ENCODE results near the gene SPINK6. TPM values are rescaled to one million over a fixed set of nuclear protein-coding genes. Genes with fewer than 3 reads are reported as not detected.

Gene SPINK6
- total and polyA plus RNA-seq, 2 donors = 1.2 to 9.9 TPM

GRCh38 chr5:148209151-148209770 is 6.4 kb downstream of the SPINK6 start:
- Histone ChIP-seq H3K27ac (ENCODE audit: low read depth in 1 of 2, low read length in 1 of 2) (no peak overlapping the region), H3K4me1 (ENCODE audit: control insufficient read depth in 2 of 2, insufficient read depth in 2 of 2, low read length in 2 of 2) (no peaks in the 10 kb centered on the region), H3K4me3 (ENCODE audit: low read length in 2 of 2) (no peak overlapping the region), H3K36me3 (ENCODE audit: control insufficient read depth in 2 of 2, insufficient read depth in 2 of 2, low read length in 1 of 2) (no peaks in the 10 kb centered on the region), H3K9me3 (ENCODE audit: control insufficient read depth in 2 of 2, insufficient read depth in 1 of 2, low read length in 1 of 2) (no peaks in the 10 kb centered on the region), H3K27me3 (ENCODE audit: control insufficient read depth in 2 of 2, insufficient read depth in 1 of 2, low read length in 1 of 2) (no peaks in the 10 kb centered on the region)
- no peak for DNase-seq (ENCODE audit: low read depth in 6 of 9, low spot score in 9 of 9)
- WGBS = 76% methylated on average over 3 of the region's 3 CpGs

GRCh38 chr5:148214665-148215185 is 11.9 kb downstream of the SPINK6 start:
- Histone ChIP-seq H3K36me3 (ENCODE audit: control insufficient read depth in 2 of 2, insufficient read depth in 2 of 2, low read length in 1 of 2) (no peaks in the 10 kb centered on the region), H3K4me3 (ENCODE audit: low read length in 2 of 2) (no peak overlapping the region), H3K27ac (ENCODE audit: low read depth in 1 of 2, low read length in 1 of 2) (no peak overlapping the region), H3K9me3 (ENCODE audit: control insufficient read depth in 2 of 2, insufficient read depth in 1 of 2, low read length in 1 of 2) (no peaks in the 10 kb centered on the region), H3K27me3 (ENCODE audit: control insufficient read depth in 2 of 2, insufficient read depth in 1 of 2, low read length in 1 of 2) (no peaks in the 10 kb centered on the region), H3K4me1 (ENCODE audit: control insufficient read depth in 2 of 2, insufficient read depth in 2 of 2, low read length in 2 of 2) (no peaks in the 10 kb centered on the region)
- 95% methylated on average over 1 of the region's 1 CpG for WGBS
- DNase-seq (ENCODE audit: low read depth in 6 of 9, low spot score in 9 of 9) = no peak

- DNase-seq (ENCODE audit: low read depth in 6 of 9, low spot score in 9 of 9) = no peak
- H3K27me3 ChIP-seq (ENCODE audit: control insufficient read depth in 2 of 2, insufficient read depth in 1 of 2, low read length in 1 of 2) = no peaks in the 10 kb centered on the region
- WGBS = 81% methylated on average over 6 of the region's 6 CpGs
- H3K27ac ChIP-seq (ENCODE audit: low read depth in 1 of 2, low read length in 1 of 2) = no peak overlapping the region
- no peaks in the 10 kb centered on the region for H3K4me1 ChIP-seq (ENCODE audit: control insufficient read depth in 2 of 2, insufficient read depth in 2 of 2, low read length in 2 of 2)
- H3K9me3 ChIP-seq (ENCODE audit: control insufficient read depth in 2 of 2, insufficient read depth in 1 of 2, low read length in 1 of 2) = no peaks in the 10 kb centered on the region
- no peaks in the 10 kb centered on the region for H3K36me3 ChIP-seq (ENCODE audit: control insufficient read depth in 2 of 2, insufficient read depth in 2 of 2, low read length in 1 of 2)
- H3K4me3 ChIP-seq (ENCODE audit: low read length in 2 of 2) = no peak overlapping the region
Measured at GRCh38 chr5:148221508-148221907, 18.7 kb downstream of the SPINK6 start.

- Histone ChIP-seq H3K36me3 (ENCODE audit: control insufficient read depth in 2 of 2, insufficient read depth in 2 of 2, low read length in 1 of 2) (no peaks in the 10 kb centered on the region), H3K27me3 (ENCODE audit: control insufficient read depth in 2 of 2, insufficient read depth in 1 of 2, low read length in 1 of 2) (no peaks in the 10 kb centered on the region), H3K9me3 (ENCODE audit: control insufficient read depth in 2 of 2, insufficient read depth in 1 of 2, low read length in 1 of 2) (no peaks in the 10 kb centered on the region), H3K4me1 (ENCODE audit: control insufficient read depth in 2 of 2, insufficient read depth in 2 of 2, low read length in 2 of 2) (no peaks in the 10 kb centered on the region), H3K27ac (ENCODE audit: low read depth in 1 of 2, low read length in 1 of 2) (no peak overlapping the region), H3K4me3 (ENCODE audit: low read length in 2 of 2) (no peak overlapping the region)
- DNase-seq (ENCODE audit: low read depth in 6 of 9, low spot score in 9 of 9) = no peak
- WGBS = 87% methylated on average over 2 of the region's 2 CpGs
Measured at GRCh38 chr5:148224117-148224742, 21.4 kb downstream of the SPINK6 start.

- Histone ChIP-seq H3K9me3 (ENCODE audit: control insufficient read depth in 2 of 2, insufficient read depth in 1 of 2, low read length in 1 of 2) (no peaks in the 10 kb centered on the region), H3K36me3 (ENCODE audit: control insufficient read depth in 2 of 2, insufficient read depth in 2 of 2, low read length in 1 of 2) (no peaks in the 10 kb centered on the region), H3K27ac (ENCODE audit: low read depth in 1 of 2, low read length in 1 of 2) (no peak overlapping the region), H3K27me3 (ENCODE audit: control insufficient read depth in 2 of 2, insufficient read depth in 1 of 2, low read length in 1 of 2) (no peaks in the 10 kb centered on the region), H3K4me3 (ENCODE audit: low read length in 2 of 2) (no peak overlapping the region), H3K4me1 (ENCODE audit: control insufficient read depth in 2 of 2, insufficient read depth in 2 of 2, low read length in 2 of 2) (no peaks in the 10 kb centered on the region)
- no peak for DNase-seq (ENCODE audit: low read depth in 6 of 9, low spot score in 9 of 9)
- WGBS = 94% methylated on average over 3 of the region's 3 CpGs
Measured at GRCh38 chr5:148228392-148228984, 25.6 kb downstream of the SPINK6 start.

- Histone ChIP-seq H3K4me1 (ENCODE audit: control insufficient read depth in 2 of 2, insufficient read depth in 2 of 2, low read length in 2 of 2) (no peaks in the 10 kb centered on the region), H3K9me3 (ENCODE audit: control insufficient read depth in 2 of 2, insufficient read depth in 1 of 2, low read length in 1 of 2) (no peaks in the 10 kb centered on the region), H3K27ac (ENCODE audit: low read depth in 1 of 2, low read length in 1 of 2) (no peak overlapping the region), H3K36me3 (ENCODE audit: control insufficient read depth in 2 of 2, insufficient read depth in 2 of 2, low read length in 1 of 2) (no peaks in the 10 kb centered on the region), H3K4me3 (ENCODE audit: low read length in 2 of 2) (no peak overlapping the region), H3K27me3 (ENCODE audit: control insufficient read depth in 2 of 2, insufficient read depth in 1 of 2, low read length in 1 of 2) (no peaks in the 10 kb centered on the region)
- DNase-seq (ENCODE audit: low read depth in 6 of 9, low spot score in 9 of 9) = no peak
Measured at GRCh38 chr5:148229840-148230239, 27.0 kb downstream of the SPINK6 start.

GRCh38 chr5:148230240-148230639 is 27.4 kb downstream of the SPINK6 start:
- Histone ChIP-seq H3K4me1 (ENCODE audit: control insufficient read depth in 2 of 2, insufficient read depth in 2 of 2, low read length in 2 of 2) (no peaks in the 10 kb centered on the region), H3K27ac (ENCODE audit: low read depth in 1 of 2, low read length in 1 of 2) (no peak overlapping the region)

GRCh38 chr5:148237785-148238417 is 35.1 kb downstream of the SPINK6 start:
- Histone ChIP-seq H3K27me3 (ENCODE audit: control insufficient read depth in 2 of 2, insufficient read depth in 1 of 2, low read length in 1 of 2) (no peaks in the 10 kb centered on the region), H3K4me1 (ENCODE audit: control insufficient read depth in 2 of 2, insufficient read depth in 2 of 2, low read length in 2 of 2) (no peaks in the 10 kb centered on the region), H3K9me3 (ENCODE audit: control insufficient read depth in 2 of 2, insufficient read depth in 1 of 2, low read length in 1 of 2) (no peaks in the 10 kb centered on the region), H3K27ac (ENCODE audit: low read depth in 1 of 2, low read length in 1 of 2) (no peak overlapping the region), H3K36me3 (ENCODE audit: control insufficient read depth in 2 of 2, insufficient read depth in 2 of 2, low read length in 1 of 2) (no peaks in the 10 kb centered on the region), H3K4me3 (ENCODE audit: low read length in 2 of 2) (no peak overlapping the region)
- WGBS = 76% methylated on average over 4 of the region's 4 CpGs
- no peak for DNase-seq (ENCODE audit: low read depth in 6 of 9, low spot score in 9 of 9)

More at GRCh38 chr5:148230240-148230639, 27.4 kb downstream of the SPINK6 start:
- no peak overlapping the region for H3K4me3 ChIP-seq (ENCODE audit: low read length in 2 of 2)
- H3K27me3 ChIP-seq (ENCODE audit: control insufficient read depth in 2 of 2, insufficient read depth in 1 of 2, low read length in 1 of 2) = no peaks in the 10 kb centered on the region
- no peaks in the 10 kb centered on the region for H3K9me3 ChIP-seq (ENCODE audit: control insufficient read depth in 2 of 2, insufficient read depth in 1 of 2, low read length in 1 of 2)
- no peaks in the 10 kb centered on the region for H3K36me3 ChIP-seq (ENCODE audit: control insufficient read depth in 2 of 2, insufficient read depth in 2 of 2, low read length in 1 of 2)
- DNase-seq (ENCODE audit: low read depth in 6 of 9, low spot score in 9 of 9) = no peak
- 95% methylated on average over 7 of the region's 7 CpGs for WGBS

- H3K4me1 ChIP-seq (ENCODE audit: control insufficient read depth in 2 of 2, insufficient read depth in 2 of 2, low read length in 2 of 2) = no peaks in the 10 kb centered on the region
- no peak for DNase-seq (ENCODE audit: low read depth in 6 of 9, low spot score in 9 of 9)
- no peaks in the 10 kb centered on the region for H3K36me3 ChIP-seq (ENCODE audit: control insufficient read depth in 2 of 2, insufficient read depth in 2 of 2, low read length in 1 of 2)
- no peak within 1 kb of the TSS for H3K27ac ChIP-seq (ENCODE audit: low read depth in 1 of 2, low read length in 1 of 2)
- H3K27me3 ChIP-seq (ENCODE audit: control insufficient read depth in 2 of 2, insufficient read depth in 1 of 2, low read length in 1 of 2) = no peaks in the 10 kb centered on the region
- WGBS = 73% methylated on average over 2 of the region's 2 CpGs
- H3K9me3 ChIP-seq (ENCODE audit: control insufficient read depth in 2 of 2, insufficient read depth in 1 of 2, low read length in 1 of 2) = no peaks in the 10 kb centered on the region
- no peak within 1 kb of the TSS for H3K4me3 ChIP-seq (ENCODE audit: low read length in 2 of 2)
Measured at GRCh38 chr5:148238418-148238794, 35.6 kb downstream of the SPINK6 start, which contains the start of gene MARCOL. Gene MARCOL, plus strand, starts transcription at chr5:148238525. Its CDS starts 73 bp downstream, at chr5:148238598.

Data from thymus (tissue), 11 donors.